Umbilical cord (tissue), 2 donors: ENCODE data around the gene UBE2U. TPM values are rescaled to one million over a fixed set of nuclear protein-coding genes. Genes with fewer than 3 reads are reported as not detected.

Experiments
- DNase-seq: peaks from one replicate; pipeline ENCODE4 v3.0.0-alpha.2; 2015; ENCODE audit warnings: low spot score
- total RNA-seq: library from RNA; depleted of rRNA; stranded (reverse); fragments of >200 nt; gene quantifications from one replicate; pipeline ENCODE4 v1.2.3, GENCODE V29; 2014; ENCODE audit warnings: low replicate concordance; ENCODE audit not compliant: insufficient read depth

The UBE2U gene
- total RNA-seq, 1 donor from 2014 or later, result not detected

- DNase-seq, result no peak
Observed at GRCh38 chr1:64291931-64292330, 88.5 kb downstream of the UBE2U start.

- no peak for DNase-seq
Observed at GRCh38 chr1:64292399-64292798, 89.0 kb downstream of the UBE2U start.

GRCh38 chr1:64293820-64294219, 90.4 kb downstream of the UBE2U start:
- DNase-seq, result no peak

- no peak for DNase-seq
Observed at GRCh38 chr1:64295136-64295535, 91.7 kb downstream of the UBE2U start.

GRCh38 chr1:64295561-64295960, 92.1 kb downstream of the UBE2U start:
- DNase-seq, result no peak

GRCh38 chr1:64296459-64296858, 93.0 kb downstream of the UBE2U start:
- no peak for DNase-seq

- no peak for DNase-seq
Observed at GRCh38 chr1:64302194-64302593, 98.8 kb downstream of the UBE2U start.

GRCh38 chr1:64302971-64303370, 99.5 kb downstream of the UBE2U start:
- no peak for DNase-seq

GRCh38 chr1:64304823-64305222, 101.4 kb downstream of the UBE2U start:
- DNase-seq, result no peak

GRCh38 chr1:64308866-64309265, 105.4 kb downstream of the UBE2U start:
- peak; percentile 45 for DNase-seq

GRCh38 chr1:64309431-64309831, 106.0 kb downstream of the UBE2U start:
- no peak for DNase-seq

- DNase-seq, result no peak
Observed at GRCh38 chr1:64310760-64311159, 107.3 kb downstream of the UBE2U start.

GRCh38 chr1:64312431-64312830, 109.0 kb downstream of the UBE2U start:
- no peak for DNase-seq

- DNase-seq, result no peak
Observed at GRCh38 chr1:64315402-64315801, 112.0 kb downstream of the UBE2U start.
